GM12878 (cell line): ENCODE results near the gene C1orf50. TPM values are rescaled to one million over a fixed set of nuclear protein-coding genes. Genes with fewer than 3 reads are reported as not detected.
A peak's percentile ranks its signal among the peaks of the same experiment; 100 is the strongest.

ENCODE experiments used
- ATAC-seq: fragments of 200-7000 bp; cut with Tn5 transposase; 3 replicates; pipeline ENCODE4 v1.9.1; 2020; ENCODE audit warnings: mild to moderate bottlenecking, moderate library complexity
- BruUV-seq: library from RNA; stranded (reverse); fragments of 400-500 nt; replicated peaks from 2 replicates; lab custom pipeline; 2021; lab: Mats Ljungman, UMichigan
- CTCF ChIA-PET: fragments of 300-600 bp; sonication (Branson Sonifier 250); formaldehyde crosslinking; extraction: SDS; loops from one replicate; lab custom pipeline; 2021; ENCODE audit warnings: inconsistent platforms; lab: Yijun Ruan, JAX
- POLR2A ChIA-PET: fragments of 350-600 bp; formaldehyde crosslinking; extraction: SDS; loops from one replicate; lab custom pipeline; 2021; ENCODE audit warnings: inconsistent platforms; lab: Charles Lee
- RAD21 ChIA-PET: fragments of 300-600 bp; sonication (Branson Sonifier 250); formaldehyde crosslinking; loops from one replicate; lab custom pipeline; 2023; ENCODE audit warnings: antibody characterized with exemption; ENCODE audit not compliant: unreplicated experiment; lab: Charles Lee
- SMC1A ChIA-PET: fragments of 300-600 bp; sonication (Branson Sonifier 250); formaldehyde crosslinking; loops from one replicate; lab custom pipeline; 2023; ENCODE audit not compliant: unreplicated experiment, uncharacterized antibody; lab: Charles Lee
- DNase-seq: peaks from one replicate; pipeline ENCODE4 v3.0.0-alpha.2; 2011; ENCODE audit warnings: low read depth, low spot score
- FAIRE-seq: peaks from 3 replicates; lab custom pipeline; 2011; peaks lifted over from hg19 to GRCh38; lab: Jason Lieb, UNC
- H2AFZ ChIP-seq: 2 replicates; pipeline ENCODE4 v1.6.0; 2011; ENCODE audit warnings: low read depth, low read length, control low read depth; ENCODE audit not compliant: control insufficient read depth
- H3K27ac ChIP-seq: 2 replicates; pipeline ENCODE4 v1.5.1; 2011; ENCODE audit warnings: control low read depth; ENCODE audit not compliant: control insufficient read depth, insufficient read depth
- H3K27me3 ChIP-seq, 2 experiments: replicated peaks in 1 of 2; 2 replicates each; pipeline versions ENCODE4 v1.6.0 to v1.6.1; 2011; ENCODE audit warnings: low read length in 1 of 2; ENCODE audit not compliant: control insufficient read depth in 2 of 2, insufficient read depth in 2 of 2
- H3K36me3 ChIP-seq, 2 experiments: 2 replicates each; pipeline ENCODE4 v1.5.1; 2011; ENCODE audit warnings: low read length in 1 of 2; ENCODE audit not compliant: control insufficient read depth in 2 of 2, insufficient read depth in 2 of 2
- H3K4me1 ChIP-seq: 2 replicates; pipeline ENCODE4 v1.6.1; 2011; ENCODE audit warnings: mild to moderate bottlenecking, low read length, moderate library complexity, mixed read lengths; ENCODE audit not compliant: control insufficient read depth, insufficient read depth
- H3K4me2 ChIP-seq: 2 replicates; pipeline ENCODE4 v1.6.0; 2011; ENCODE audit warnings: control low read depth; ENCODE audit not compliant: control insufficient read depth, insufficient read depth
- H3K4me3 ChIP-seq: fragments of 200-600 bp; sonication (generic); 2 replicates; pipeline ENCODE4 v1.5.1; 2016
- H3K79me2 ChIP-seq: 2 replicates; pipeline ENCODE4 v1.6.0; 2011; ENCODE audit warnings: low read length; ENCODE audit not compliant: control insufficient read depth, insufficient read depth
- H3K9ac ChIP-seq: 2 replicates; pipeline ENCODE4 v1.8.0; 2011; ENCODE audit warnings: low read length, control low read depth, mixed read lengths; ENCODE audit not compliant: control insufficient read depth, insufficient read depth
- H3K9me3 ChIP-seq: replicated peaks from 3 replicates; pipeline ENCODE4 v1.5.1; 2011; ENCODE audit warnings: mild to moderate bottlenecking, low read length; ENCODE audit not compliant: control insufficient read depth, insufficient read depth
- H4K20me1 ChIP-seq: 2 replicates; pipeline ENCODE4 v1.6.0; 2011; ENCODE audit not compliant: control insufficient read depth, insufficient read depth
- ASH2L ChIP-seq: fragments of 300-600, 200-600 bp; sonication (generic); IDR thresholded peaks from 2 replicates; pipeline ENCODE4 v1.6.1; 2017; ENCODE audit warnings: low read depth, mild to moderate bottlenecking, borderline replicate concordance
- CTCF ChIP-seq, 3 experiments: IDR thresholded peaks in 2 of 3; conservative IDR thresholded peaks in 1 of 3; 2 replicates each; pipeline ENCODE4 v1.5.1; 2011; ENCODE audit warnings: low read depth in 3 of 3, low read length in 3 of 3, mild to moderate bottlenecking in 3 of 3, control low read depth in 2 of 3, moderate library complexity in 2 of 3, inconsistent platforms in 1 of 3, mixed read lengths in 1 of 3; ENCODE audit not compliant: control insufficient read depth in 2 of 3, insufficient read depth in 1 of 3; ENCODE audit errors: extremely low read depth in 1 of 3
- EP300 ChIP-seq, 2 experiments: fragments of 150-350 bp in 1 of 2; IDR thresholded peaks; 2 replicates each; pipeline ENCODE4 v1.6.1; 2011 to 2012; ENCODE audit warnings: low read depth in 2 of 2, low read length in 2 of 2, borderline replicate concordance in 1 of 2, improper control_type of control experiment in 1 of 2, inconsistent platforms in 1 of 2; ENCODE audit not compliant: control insufficient read depth in 1 of 2
- MTA2 ChIP-seq: fragments of 450-650 bp; IDR thresholded peaks from 2 replicates; pipeline ENCODE4 v1.6.1; 2016; ENCODE audit warnings: low read depth, mild to moderate bottlenecking, moderate library complexity
- SMAD5 ChIP-seq: IDR thresholded peaks from 2 replicates; pipeline ENCODE4 v1.6.1; 2016; ENCODE audit warnings: antibody characterized with exemption, low read depth
- ZNF24 ChIP-seq: fragments of 450-650 bp; IDR thresholded peaks from 2 replicates; pipeline ENCODE4 v1.6.1; 2017; ENCODE audit warnings: antibody characterized with exemption, mild to moderate bottlenecking
- WGBS: methylation state at CpG from one replicate; pipeline ENCODE4 v1.1.6; 2016; ENCODE audit warnings: low lambda C conversion rate; ENCODE audit not compliant: insufficient replicate concordance, insufficient coverage; ENCODE audit errors: missing lambda C conversion rate; 5-methylcytosine and 5-hydroxymethylcytosine counted together
- in situ Hi-C: fragments of 300-500 bp; cut with MboI; formaldehyde crosslinking; loops from 9 replicates; pipeline ENCODE4 v1.14.3; 2018; ENCODE audit warnings: mixed read lengths
- intact Hi-C: fragments of 100-400 bp; cut with micrococcal nuclease; formaldehyde crosslinking; loops from one replicate; pipeline ENCODE4 v1.14.2; 2022; ENCODE audit not compliant: unreplicated experiment
- polyA plus RNA-seq, 11 experiments: library from polyadenylated mRNA; depleted of rRNA in 4 of 11; unstranded in 6 of 11; stranded (reverse) in 5 of 11; fragments of >200 nt; fragmentation: Nextera tagmentation in 4 of 11; fragmentation: Illumina TruSeq in 1 of 11; extraction: Ambion mirVana in 4 of 11; extraction: Trizol in 1 of 11; gene quantifications; 1 replicate in 1 of 11; 2 replicates in 10 of 11; pipeline versions ENCODE4 v1.2.1 to v1.2.3, GENCODE V29; 2011 to 2016; ENCODE audit warnings: inconsistent platforms in 2 of 11, missing spikeins in 2 of 11, low read depth in 1 of 11
- total RNA-seq, 4 experiments: library from RNA; depleted of rRNA in 3 of 4; stranded (reverse); fragments of >200 nt in 3 of 4; fragmentation: Illumina TruSeq in 1 of 4; extraction: Trizol in 1 of 4; gene quantifications; 2 replicates each; pipeline versions ENCODE4 v1.2.1 to v1.2.3, GENCODE V29; 2013 to 2021
- TF ChIP-seq, protein P1 (sequence below): fragments of 450-650 bp; formaldehyde crosslinking; IDR thresholded peaks from 2 replicates; pipeline ENCODE4 v1.5.0; 2022; ENCODE audit warnings: mild to moderate bottlenecking, missing genetic modification characterization

The C1orf50 gene
- total and polyA plus RNA-seq, 10 of the 15 experiments (the other 5 are each of a cell fraction or from before 2014, with no cell fraction given): 1.2 to 10.7 (median 6.7) TPM

DNA sequence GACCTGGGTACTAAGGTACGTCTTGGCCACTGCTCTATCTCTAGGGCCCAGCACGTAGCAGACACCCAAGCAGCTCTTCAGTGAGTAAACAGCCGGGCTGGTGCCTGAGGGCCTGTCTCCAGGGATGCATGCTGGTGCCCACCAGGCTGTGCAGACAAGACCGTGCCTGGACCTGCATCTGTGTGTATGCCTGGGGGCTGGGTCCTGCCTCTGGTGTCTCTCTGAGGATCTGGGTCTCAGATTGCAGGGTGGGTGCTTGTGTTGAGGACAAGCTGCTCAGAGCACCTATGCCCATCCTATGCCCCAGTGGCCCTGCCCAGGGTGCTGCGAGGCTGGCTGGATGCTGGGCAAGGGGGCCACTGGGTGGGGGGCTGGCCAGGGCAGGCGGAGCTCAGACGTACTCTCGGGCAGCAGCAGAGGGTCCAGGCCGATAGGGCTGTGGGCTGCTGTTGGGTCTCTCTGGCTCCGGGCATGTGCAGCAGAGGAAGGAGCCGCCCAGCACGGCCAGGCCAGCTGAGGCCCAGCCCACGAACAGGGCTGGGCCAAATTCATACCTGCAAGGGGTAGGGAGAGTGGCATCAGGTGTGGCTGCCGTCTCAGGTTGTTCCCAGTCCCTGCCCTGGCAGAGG lies 31.5 kb upstream of the C1orf50 start (continued):
- TF ChIP-seq, protein P1, sequence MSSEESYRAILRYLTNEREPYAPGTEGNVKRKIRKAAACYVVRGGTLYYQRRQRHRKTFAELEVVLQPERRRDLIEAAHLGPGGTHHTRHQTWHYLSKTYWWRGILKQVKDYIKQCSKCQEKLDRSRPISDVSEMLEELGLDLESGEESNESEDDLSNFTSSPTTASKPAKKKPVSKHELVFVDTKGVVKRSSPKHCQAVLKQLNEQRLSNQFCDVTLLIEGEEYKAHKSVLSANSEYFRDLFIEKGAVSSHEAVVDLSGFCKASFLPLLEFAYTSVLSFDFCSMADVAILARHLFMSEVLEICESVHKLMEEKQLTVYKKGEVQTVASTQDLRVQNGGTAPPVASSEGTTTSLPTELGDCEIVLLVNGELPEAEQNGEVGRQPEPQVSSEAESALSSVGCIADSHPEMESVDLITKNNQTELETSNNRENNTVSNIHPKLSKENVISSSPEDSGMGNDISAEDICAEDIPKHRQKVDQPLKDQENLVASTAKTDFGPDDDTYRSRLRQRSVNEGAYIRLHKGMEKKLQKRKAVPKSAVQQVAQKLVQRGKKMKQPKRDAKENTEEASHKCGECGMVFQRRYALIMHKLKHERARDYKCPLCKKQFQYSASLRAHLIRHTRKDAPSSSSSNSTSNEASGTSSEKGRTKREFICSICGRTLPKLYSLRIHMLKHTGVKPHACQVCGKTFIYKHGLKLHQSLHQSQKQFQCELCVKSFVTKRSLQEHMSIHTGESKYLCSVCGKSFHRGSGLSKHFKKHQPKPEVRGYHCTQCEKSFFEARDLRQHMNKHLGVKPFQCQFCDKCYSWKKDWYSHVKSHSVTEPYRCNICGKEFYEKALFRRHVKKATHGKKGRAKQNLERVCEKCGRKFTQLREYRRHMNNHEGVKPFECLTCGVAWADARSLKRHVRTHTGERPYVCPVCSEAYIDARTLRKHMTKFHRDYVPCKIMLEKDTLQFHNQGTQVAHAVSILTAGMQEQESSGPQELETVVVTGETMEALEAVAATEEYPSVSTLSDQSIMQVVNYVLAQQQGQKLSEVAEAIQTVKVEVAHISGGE: no peak
- TF ChIP-seq ZNF24: no peak
- TF ChIP-seq, all 136 proteins: peak for 0

GRCh38 chr1:42736152-42736551 lies 30.9 kb upstream of the C1orf50 start:
- FAIRE-seq (no peak), ATAC-seq (peak; percentile 69), DNase-seq (no peak)
- Histone ChIP-seq H3K4me1 (peaks cover 11% of the 10 kb centered on the region), H3K27ac (no peak overlapping the region), H3K4me2 (no peak overlapping the region), H3K9me3 (no peaks in the 10 kb centered on the region), H3K79me2 (no peaks in the 10 kb centered on the region), H3K9ac (no peak overlapping the region), H2AFZ (no peak overlapping the region), H4K20me1 (no peaks in the 10 kb centered on the region), H3K4me3 (no peak overlapping the region), H3K27me3 (no peaks in the 10 kb centered on the region), H3K36me3 (no peaks in the 10 kb centered on the region)
- TF ChIP-seq EP300 (IDR thresholded peaks at IDR 0.05; ENCODE audit: borderline replicate concordance in 1 of 2, control insufficient read depth in 1 of 2, low read depth in 2 of 2, low read length in 2 of 2) (no peak), MTA2 (no peak), ASH2L (no peak), CTCF (IDR thresholded peaks at IDR 0.05 in 2 of 3, conservative IDR thresholded peaks at IDR 0.05 in 1 of 3; ENCODE audit: control insufficient read depth in 2 of 3, extremely low read depth in 1 of 3, insufficient read depth in 1 of 3, low read depth in 3 of 3, low read length in 3 of 3) (peak in 2 of 3 experiments; percentile 7 to 40; a peak in 1 of 6 replicates), SMAD5 (no peak)
- in situ Hi-C loops (loop anchor here (10.0 kb wide), 1 partner anchor 141 kb away; no protein-coding TSS in a partner anchor), intact Hi-C loops (no loop called here)
- ChIA-PET POLR2A (no interaction called here), SMC1A (no interaction called here), CTCF (no interaction called here), RAD21 (no interaction called here)
- 50% methylated on average over 2 of the region's 4 CpGs for WGBS
- BruUV-seq: no TSS peak
